Effector memory CD4-positive, alpha-beta T cell (primary cell): ENCODE measurements around the gene ZNF467.

Experiments
- DNase-seq, 3 donors: peaks; one replicate each; pipeline ENCODE4 v3.0.0-alpha.2; 2020
- H3K27ac ChIP-seq: 2 replicates; pipeline ENCODE4 v1.7.0; 2013; ENCODE audit warnings: mild to moderate bottlenecking, low read length, moderate library complexity; ENCODE audit not compliant: insufficient read depth, poor library complexity, severe bottlenecking
- H3K27me3 ChIP-seq: replicated peaks from 2 replicates; pipeline ENCODE4 v1.7.0; 2013; ENCODE audit warnings: mild to moderate bottlenecking, low read length; ENCODE audit not compliant: insufficient read depth, control insufficient read depth, poor library complexity, severe bottlenecking
- H3K36me3 ChIP-seq: 2 replicates; pipeline ENCODE4 v1.7.0; 2013; ENCODE audit warnings: mild to moderate bottlenecking, low read length, moderate library complexity; ENCODE audit not compliant: control insufficient read depth, insufficient read depth
- H3K4me1 ChIP-seq: 2 replicates; pipeline ENCODE4 v1.7.0; 2013; ENCODE audit warnings: low read length, mild to moderate bottlenecking; ENCODE audit not compliant: control insufficient read depth, insufficient read depth, poor library complexity, severe bottlenecking
- H3K4me3 ChIP-seq: 2 replicates; pipeline ENCODE4 v1.7.0; 2013; ENCODE audit warnings: low read length, low read depth, mild to moderate bottlenecking; ENCODE audit not compliant: insufficient read depth, poor library complexity, severe bottlenecking
- H3K9me3 ChIP-seq: 2 replicates; pipeline ENCODE4 v1.7.0; 2013; ENCODE audit warnings: mild to moderate bottlenecking, low read length, moderate library complexity; ENCODE audit not compliant: control insufficient read depth

The ZNF467 gene

DNA sequence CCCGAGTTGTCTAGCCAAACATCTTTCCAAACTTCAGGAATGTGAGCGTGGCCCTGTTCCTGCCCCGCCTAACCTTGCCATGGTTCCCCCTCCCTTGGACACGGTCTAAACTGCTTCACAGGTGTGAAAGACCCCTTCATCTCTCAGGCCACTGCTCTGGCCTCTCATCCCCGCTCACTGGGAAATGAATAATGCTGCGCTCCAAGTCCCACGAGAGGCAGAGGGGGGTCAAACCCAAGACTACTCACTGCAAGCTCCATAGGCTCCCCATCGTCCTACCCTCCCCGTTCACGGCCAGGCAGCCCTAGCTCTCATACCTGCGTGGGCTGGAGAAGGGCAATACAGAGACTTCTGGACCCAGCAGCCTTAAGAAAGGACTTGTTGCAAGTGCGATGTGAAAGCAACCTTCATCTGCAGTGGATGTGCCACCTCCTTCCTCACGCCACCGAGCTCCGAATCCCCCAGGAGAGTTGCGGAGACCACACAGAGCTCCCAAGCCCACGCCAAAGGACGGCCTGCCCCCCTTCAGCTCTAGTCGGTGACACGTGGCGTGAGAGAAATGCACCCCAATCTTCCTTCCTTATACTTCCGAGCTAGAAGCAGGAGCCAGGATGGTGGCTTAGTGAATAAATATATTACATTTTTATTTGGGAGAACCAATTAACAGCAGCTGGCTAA is 9.7 kb downstream of the ZNF467 start:
- Histone ChIP-seq H3K4me1 (no peaks in the 10 kb centered on the region), H3K9me3 (no peaks in the 10 kb centered on the region), H3K36me3 (no peaks in the 10 kb centered on the region), H3K27me3 (no peaks in the 10 kb centered on the region), H3K27ac (no peak overlapping the region), H3K4me3 (no peak overlapping the region)
- no peak for DNase-seq

DNA sequence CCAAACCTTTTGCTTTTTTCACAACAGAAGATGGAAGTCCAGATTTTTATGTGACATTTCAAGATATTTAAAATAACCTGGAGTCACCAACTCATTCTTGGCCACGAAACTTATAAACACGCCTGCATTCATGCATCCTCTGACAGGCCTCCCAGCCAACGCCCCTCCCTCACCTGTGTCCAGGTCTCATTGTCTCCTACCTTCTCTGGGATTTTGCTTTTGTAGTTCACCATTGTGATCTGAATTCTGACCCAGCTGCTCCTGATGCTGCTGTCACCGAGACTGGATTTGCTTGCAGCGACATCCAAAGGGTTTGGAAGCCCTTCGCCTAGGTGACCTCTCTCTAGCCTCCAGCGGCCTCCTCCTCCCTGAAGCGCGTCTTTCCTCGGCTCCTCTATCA is 10.8 kb downstream of the ZNF467 start:
- DNase-seq = no peak
- no peaks in the 10 kb centered on the region for H3K27me3 ChIP-seq

DNA sequence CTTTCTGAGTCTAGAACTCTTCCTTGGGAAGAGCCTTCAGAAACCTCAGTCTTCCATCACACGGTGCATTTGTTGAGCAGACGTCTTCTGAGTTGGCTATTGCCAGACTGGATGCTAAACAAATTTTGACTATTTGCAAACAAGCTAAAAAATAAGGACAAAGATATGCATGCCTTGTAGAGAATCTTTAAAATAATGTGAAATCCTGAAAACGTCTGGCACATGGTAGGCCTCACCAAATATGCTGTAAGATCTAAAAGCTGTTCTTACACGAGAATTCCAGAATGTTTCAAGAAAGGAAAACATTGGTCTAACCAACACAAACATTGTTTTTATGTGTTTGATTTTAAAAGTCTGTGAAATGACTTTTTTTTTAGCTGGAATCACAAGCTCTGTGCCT is 11.3 kb downstream of the ZNF467 start:
- Histone ChIP-seq H3K9me3 (no peaks in the 10 kb centered on the region), H3K4me3 (no peak overlapping the region), H3K4me1 (no peaks in the 10 kb centered on the region), H3K27me3 (no peaks in the 10 kb centered on the region), H3K27ac (no peak overlapping the region), H3K36me3 (no peaks in the 10 kb centered on the region)
- no peak for DNase-seq

More for the DNA sequence above, 10.8 kb downstream of the ZNF467 start:
- no peaks in the 10 kb centered on the region for H3K4me1 ChIP-seq
- no peak overlapping the region for H3K4me3 ChIP-seq
- no peaks in the 10 kb centered on the region for H3K9me3 ChIP-seq
- H3K27ac ChIP-seq = no peak overlapping the region
- no peaks in the 10 kb centered on the region for H3K36me3 ChIP-seq

DNA sequence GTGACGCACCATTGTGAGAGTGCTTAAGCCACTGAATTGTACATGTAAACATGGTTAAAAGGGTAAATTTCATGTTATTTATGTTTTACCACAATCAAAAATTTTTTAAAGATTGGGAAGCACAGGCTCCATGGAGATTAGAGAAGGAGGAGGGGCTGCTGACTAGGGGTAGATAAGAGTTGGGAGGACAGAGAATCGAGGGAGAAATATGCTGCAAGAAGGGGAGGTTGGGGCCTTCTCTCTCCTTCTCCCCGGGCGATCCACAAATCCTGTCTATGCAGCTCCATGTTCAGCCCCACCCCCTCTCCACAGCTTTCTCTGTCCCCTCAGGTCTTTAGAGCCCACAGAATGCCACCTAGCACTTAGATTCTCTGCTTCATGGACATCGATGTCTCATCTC is 12.1 kb downstream of the ZNF467 start:
- Histone ChIP-seq H3K27ac (no peak overlapping the region), H3K4me3 (no peak overlapping the region), H3K27me3 (no peaks in the 10 kb centered on the region), H3K4me1 (no peaks in the 10 kb centered on the region), H3K9me3 (no peaks in the 10 kb centered on the region), H3K36me3 (no peaks in the 10 kb centered on the region)
- DNase-seq = no peak

DNA sequence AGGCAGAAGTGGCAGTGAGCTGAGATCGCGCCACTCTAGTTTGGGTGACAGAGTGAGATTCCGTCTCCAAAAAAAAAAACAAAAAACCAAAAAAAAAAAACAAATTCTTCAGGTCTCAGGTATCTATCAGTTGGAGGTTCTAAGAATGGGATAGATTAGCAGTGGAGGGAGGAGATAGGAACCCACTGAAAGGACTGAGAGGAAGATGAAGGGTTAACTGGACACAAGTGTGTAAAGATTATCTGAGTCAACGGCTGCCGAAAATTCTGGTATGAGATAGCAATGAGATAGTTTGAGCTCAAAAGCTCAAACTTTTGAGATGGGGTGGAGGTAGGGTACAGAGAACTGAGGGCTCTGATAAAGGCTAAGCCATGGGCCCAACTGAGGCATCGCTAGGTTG is 12.8 kb downstream of the ZNF467 start:
- no peaks in the 10 kb centered on the region for H3K27me3 ChIP-seq
- no peaks in the 10 kb centered on the region for H3K36me3 ChIP-seq
- no peaks in the 10 kb centered on the region for H3K4me1 ChIP-seq
- no peak overlapping the region for H3K27ac ChIP-seq
- DNase-seq = no peak
- no peaks in the 10 kb centered on the region for H3K9me3 ChIP-seq
- H3K4me3 ChIP-seq = no peak overlapping the region

DNA sequence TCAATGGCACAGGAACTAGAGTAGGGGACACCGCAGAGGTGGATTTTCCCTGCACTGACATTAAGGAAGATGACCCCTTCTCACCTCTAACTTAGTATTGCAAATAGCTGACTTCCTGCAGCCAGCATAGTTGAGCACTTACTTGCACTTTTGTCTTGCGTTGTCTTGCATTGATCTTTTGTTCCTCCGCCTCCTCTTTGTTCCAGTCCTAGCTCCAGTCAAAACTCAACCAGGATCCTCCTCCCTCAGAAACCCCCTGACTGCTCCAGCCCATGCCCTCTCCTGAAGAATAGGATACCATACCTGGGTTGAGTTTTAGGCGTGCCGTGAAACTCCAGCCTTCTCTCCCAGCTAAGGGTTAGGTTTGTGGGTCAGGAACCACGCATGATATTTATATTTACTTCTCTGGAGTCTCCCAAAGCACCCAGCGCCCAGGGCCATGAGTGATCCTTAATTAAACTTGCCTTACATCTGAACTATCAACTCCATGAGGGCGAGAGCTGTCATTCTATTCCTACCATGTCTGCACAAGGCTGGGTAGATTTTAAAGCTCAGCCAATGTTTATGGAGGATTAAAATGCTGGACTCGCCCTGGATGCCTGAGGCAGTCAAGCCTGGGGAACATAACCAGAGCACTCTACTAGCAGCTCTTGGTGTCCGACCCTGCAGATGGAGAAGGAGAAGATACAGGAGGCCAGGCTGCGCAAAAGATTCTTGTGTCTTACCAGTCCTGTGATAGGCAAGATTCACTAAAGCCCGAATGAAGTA is 14.1 kb downstream of the ZNF467 start:
- H3K27ac ChIP-seq = no peak overlapping the region
- H3K27me3 ChIP-seq = no peaks in the 10 kb centered on the region
- no peak for DNase-seq
- H3K4me3 ChIP-seq = no peak overlapping the region
- H3K4me1 ChIP-seq = no peaks in the 10 kb centered on the region
- no peaks in the 10 kb centered on the region for H3K36me3 ChIP-seq
- no peaks in the 10 kb centered on the region for H3K9me3 ChIP-seq

DNA sequence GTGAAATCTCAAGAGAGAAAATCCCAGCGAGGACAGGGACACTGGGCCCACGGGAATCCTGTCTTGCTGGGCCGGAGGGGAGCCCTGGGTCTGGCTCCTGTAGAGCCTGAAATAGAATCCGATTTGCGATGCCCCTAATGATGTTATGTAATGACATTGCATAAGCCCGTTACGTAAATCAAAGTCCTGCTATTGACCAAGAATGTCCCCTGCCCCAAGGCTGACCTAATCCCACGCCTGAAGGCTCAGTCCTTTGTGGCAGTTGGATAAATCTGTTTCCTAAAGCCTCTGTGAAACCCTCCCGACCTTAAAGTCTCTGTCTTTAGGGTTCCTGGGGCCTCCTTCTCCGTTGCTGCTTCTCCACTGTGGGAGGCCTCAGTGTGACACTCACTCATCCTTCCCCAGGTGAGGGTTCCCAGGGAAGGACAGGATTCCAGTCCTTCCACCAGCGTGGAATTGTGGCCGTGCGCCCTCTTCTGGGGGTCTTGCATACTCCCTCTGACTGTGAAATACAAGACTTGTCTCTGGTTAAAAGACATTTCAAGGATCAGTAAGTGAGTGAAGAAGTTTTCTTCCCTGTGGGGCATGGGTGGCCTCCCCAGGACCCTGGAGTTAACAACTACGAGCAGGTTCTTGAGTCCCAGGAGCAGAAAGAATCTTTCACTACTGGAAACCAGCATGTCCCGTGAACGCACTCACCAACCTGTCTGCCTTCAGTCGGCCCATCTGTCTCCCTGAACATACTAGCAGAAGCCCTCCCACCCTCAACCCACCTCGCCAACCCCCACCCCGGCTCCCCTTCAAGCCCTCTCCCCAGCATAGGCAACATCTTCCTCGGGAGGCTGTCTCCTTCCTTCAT is 19.8 kb downstream of the ZNF467 start:
- no peaks in the 10 kb centered on the region for H3K9me3 ChIP-seq
- no peak overlapping the region for H3K27ac ChIP-seq
- no peak for DNase-seq
- no peaks in the 10 kb centered on the region for H3K36me3 ChIP-seq
- H3K4me1 ChIP-seq = no peaks in the 10 kb centered on the region
- no peaks in the 10 kb centered on the region for H3K27me3 ChIP-seq
- H3K4me3 ChIP-seq = no peak overlapping the region

DNA sequence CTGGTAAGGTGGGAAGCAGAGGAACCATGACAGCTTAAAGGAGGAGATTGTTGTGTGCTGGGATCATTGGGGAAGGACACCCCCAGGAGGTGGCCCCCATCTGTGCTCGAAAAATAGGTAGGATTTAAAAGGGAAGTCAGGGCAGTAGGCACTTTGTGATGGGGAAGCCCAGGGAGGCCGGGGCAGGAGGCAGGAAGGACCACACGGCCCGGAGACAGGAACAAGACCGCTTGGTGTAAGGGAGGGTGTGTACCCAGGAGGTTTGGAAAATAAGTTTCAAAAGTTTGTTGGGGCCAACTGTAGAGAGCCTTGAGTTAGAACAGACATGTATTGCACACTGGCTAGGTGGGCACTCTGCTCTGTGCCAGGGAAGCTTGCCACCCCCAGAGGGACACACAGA is 20.7 kb downstream of the ZNF467 start:
- no peak for DNase-seq
- H3K9me3 ChIP-seq = no peaks in the 10 kb centered on the region
- no peaks in the 10 kb centered on the region for H3K36me3 ChIP-seq
- H3K27ac ChIP-seq = no peak overlapping the region
- no peak overlapping the region for H3K4me3 ChIP-seq
- H3K27me3 ChIP-seq = no peaks in the 10 kb centered on the region
- no peaks in the 10 kb centered on the region for H3K4me1 ChIP-seq

DNA sequence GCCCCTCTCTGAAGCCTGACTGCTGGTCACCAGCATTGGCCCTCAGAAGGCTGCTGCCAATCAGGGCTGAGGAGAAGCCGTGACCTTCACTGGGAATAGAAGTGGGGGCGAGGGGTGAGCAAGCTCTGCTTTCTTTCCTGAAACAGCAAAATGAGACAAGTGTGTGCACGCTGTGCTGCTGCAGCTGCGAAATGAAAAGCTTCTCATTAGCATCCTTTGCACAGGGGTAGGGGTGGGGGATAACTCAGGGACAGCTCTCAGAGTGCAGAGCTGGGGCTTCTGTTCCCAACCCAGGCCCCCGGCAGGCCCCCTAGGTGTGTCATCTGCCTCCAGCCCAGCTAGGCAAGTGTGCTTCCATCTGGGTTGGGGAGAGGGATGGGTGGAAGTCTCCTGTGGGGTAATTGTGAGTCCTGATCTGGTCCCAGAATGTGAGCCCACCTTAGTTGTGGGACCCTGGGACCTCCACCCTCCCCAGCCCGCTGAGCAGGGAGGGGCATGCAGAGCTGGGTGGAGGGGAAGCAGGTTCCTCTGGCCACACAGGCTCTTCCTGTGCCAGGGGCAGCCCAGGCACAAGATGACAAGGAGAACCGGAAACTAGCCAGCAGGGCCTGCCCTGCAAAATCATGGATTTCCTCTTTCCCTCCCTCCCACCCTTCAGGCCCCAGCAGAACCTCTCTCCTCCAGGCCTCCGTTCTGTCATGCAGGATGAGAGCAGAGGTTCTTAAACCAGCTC is 22.2 kb downstream of the ZNF467 start:
- H3K9me3 ChIP-seq = no peaks in the 10 kb centered on the region
- no peak overlapping the region for H3K27ac ChIP-seq
- H3K27me3 ChIP-seq = no peaks in the 10 kb centered on the region
- H3K36me3 ChIP-seq = no peaks in the 10 kb centered on the region
- no peak overlapping the region for H3K4me3 ChIP-seq
- H3K4me1 ChIP-seq = no peaks in the 10 kb centered on the region
- no peak for DNase-seq
